Measurements from ENCODE around the gene RPH3AL. TPM values are rescaled to one million over a fixed set of nuclear protein-coding genes. Genes with fewer than 3 reads are reported as not detected.
A peak's percentile ranks its signal among the peaks of the same experiment; 100 is the strongest.

The RPH3AL gene
- total RNA-seq, 2 donors from 2014 or later, result 2.6 to 6.8 TPM

- DNase-seq (ENCODE audit: low spot score) (no peak), ATAC-seq (no peak)
- H3K9me3 Mint-ChIP-seq, result peaks cover 8% of the 10 kb centered on the region
- peaks cover 2 to 6% of the 10 kb centered on the region in 2 donors for H3K4me1 Mint-ChIP-seq (ENCODE audit: low read depth in 2 of 2)
- no peak overlapping the region for H3K27ac Mint-ChIP-seq
- H3K36me3 Mint-ChIP-seq, result peaks cover 7% of the 10 kb centered on the region
- H3K4me3 Mint-ChIP-seq, result no peak overlapping the region
- no peaks in the 10 kb centered on the region for H3K27me3 Mint-ChIP-seq
These were observed 8.5 kb downstream of the RPH3AL start for GRCh38 chr17:343875-344752.

GRCh38 chr17:343211-343610 lies 9.4 kb downstream of the RPH3AL start:
- Mint-ChIP-seq H3K36me3 (peaks cover 7% of the 10 kb centered on the region), H3K27me3 (no peaks in the 10 kb centered on the region), H3K4me3 (no peak overlapping the region), H3K9me3 (peaks cover 8% of the 10 kb centered on the region), H3K27ac (no peak overlapping the region), H3K4me1 (ENCODE audit: low read depth in 2 of 2) (peaks cover 2 to 6% of the 10 kb centered on the region in 2 donors)
- DNase-seq (ENCODE audit: low spot score) (no peak), ATAC-seq (no peak)

GRCh38 chr17:340074-340473 lies 12.5 kb downstream of the RPH3AL start:
- peaks cover 4 to 6% of the 10 kb centered on the region in 2 donors for H3K4me1 Mint-ChIP-seq (ENCODE audit: low read depth in 2 of 2)
- H3K27ac Mint-ChIP-seq, result no peak overlapping the region
- no peak for DNase-seq (ENCODE audit: low spot score)
- H3K9me3 Mint-ChIP-seq, result peaks cover 8% of the 10 kb centered on the region
- H3K4me3 Mint-ChIP-seq, result no peak overlapping the region
- peaks cover 7% of the 10 kb centered on the region for H3K36me3 Mint-ChIP-seq
- H3K27me3 Mint-ChIP-seq, result peaks cover 0 to 6% of the 10 kb centered on the region in 2 donors
- peak in 1 of 2 donors; percentile 41 for ATAC-seq

- DNase-seq (ENCODE audit: low spot score) (no peak), ATAC-seq (no peak)
- Mint-ChIP-seq H3K9me3 (peaks cover 6% of the 10 kb centered on the region), H3K4me1 (ENCODE audit: low read depth in 2 of 2) (peaks cover 4 to 6% of the 10 kb centered on the region in 2 donors), H3K4me3 (no peak overlapping the region), H3K36me3 (peaks cover 4% of the 10 kb centered on the region), H3K27me3 (peaks cover 0 to 9% of the 10 kb centered on the region in 2 donors), H3K27ac (no peak overlapping the region)
These were observed 13.2 kb downstream of the RPH3AL start for GRCh38 chr17:339193-340061.

GRCh38 chr17:338442-339192 lies 14.0 kb downstream of the RPH3AL start:
- Mint-ChIP-seq H3K36me3 (no peaks in the 10 kb centered on the region), H3K4me3 (no peak overlapping the region), H3K4me1 (ENCODE audit: low read depth in 2 of 2) (peaks cover 0 to 5% of the 10 kb centered on the region in 2 donors), H3K27ac (no peak overlapping the region), H3K27me3 (peaks cover 0 to 9% of the 10 kb centered on the region in 2 donors), H3K9me3 (no peaks in the 10 kb centered on the region)
- no peak for DNase-seq (ENCODE audit: low spot score)
- no peak for ATAC-seq

- Mint-ChIP-seq H3K4me3 (no peak overlapping the region), H3K27ac (no peak overlapping the region), H3K27me3 (peaks cover 0 to 9% of the 10 kb centered on the region in 2 donors), H3K9me3 (no peaks in the 10 kb centered on the region), H3K4me1 (ENCODE audit: low read depth in 2 of 2) (peaks cover 0 to 5% of the 10 kb centered on the region in 2 donors), H3K36me3 (no peaks in the 10 kb centered on the region)
- ATAC-seq, result no peak
- DNase-seq (ENCODE audit: low spot score), result no peak
These were observed 14.7 kb downstream of the RPH3AL start for GRCh38 chr17:337866-338265.

GRCh38 chr17:337453-337852 lies 15.2 kb downstream of the RPH3AL start:
- Mint-ChIP-seq H3K27ac (no peak overlapping the region), H3K4me3 (no peak overlapping the region), H3K9me3 (no peaks in the 10 kb centered on the region), H3K36me3 (no peaks in the 10 kb centered on the region), H3K27me3 (peaks cover 0 to 9% of the 10 kb centered on the region in 2 donors), H3K4me1 (ENCODE audit: low read depth in 2 of 2) (peaks cover 0 to 5% of the 10 kb centered on the region in 2 donors)
- DNase-seq (ENCODE audit: low spot score) (no peak), ATAC-seq (no peak)

GRCh38 chr17:337022-337420 lies 15.6 kb downstream of the RPH3AL start:
- no peak overlapping the region for H3K27ac Mint-ChIP-seq
- H3K4me3 Mint-ChIP-seq, result no peak overlapping the region
- no peaks in the 10 kb centered on the region for H3K36me3 Mint-ChIP-seq
- no peak for ATAC-seq
- peaks cover 0 to 9% of the 10 kb centered on the region in 2 donors for H3K27me3 Mint-ChIP-seq
- H3K9me3 Mint-ChIP-seq, result no peaks in the 10 kb centered on the region
- no peak for DNase-seq (ENCODE audit: low spot score)
- peaks cover 0 to 5% of the 10 kb centered on the region in 2 donors for H3K4me1 Mint-ChIP-seq (ENCODE audit: low read depth in 2 of 2)

- peaks cover 0 to 12% of the 10 kb centered on the region in 2 donors for H3K27me3 Mint-ChIP-seq
- no peak for ATAC-seq
- H3K27ac Mint-ChIP-seq, result no peak overlapping the region
- no peaks in the 10 kb centered on the region for H3K9me3 Mint-ChIP-seq
- H3K4me3 Mint-ChIP-seq, result no peak overlapping the region
- H3K4me1 Mint-ChIP-seq (ENCODE audit: low read depth in 2 of 2), result peaks cover 0 to 9% of the 10 kb centered on the region in 2 donors
- no peak for DNase-seq (ENCODE audit: low spot score)
- H3K36me3 Mint-ChIP-seq, result no peaks in the 10 kb centered on the region
These were observed 16.2 kb downstream of the RPH3AL start for GRCh38 chr17:336110-337021.

- DNase-seq (ENCODE audit: low spot score) (no peak), ATAC-seq (no peak)
- Mint-ChIP-seq H3K27me3 (peaks cover 0 to 16% of the 10 kb centered on the region in 2 donors), H3K27ac (no peak overlapping the region), H3K9me3 (no peaks in the 10 kb centered on the region), H3K4me1 (ENCODE audit: low read depth in 2 of 2) (peaks cover 0 to 13% of the 10 kb centered on the region in 2 donors), H3K36me3 (no peaks in the 10 kb centered on the region), H3K4me3 (no peak overlapping the region)
These were observed 16.9 kb downstream of the RPH3AL start for GRCh38 chr17:335691-336090.

- Mint-ChIP-seq H3K4me1 (ENCODE audit: low read depth in 2 of 2) (peaks cover 0 to 15% of the 10 kb centered on the region in 2 donors), H3K4me3 (no peak overlapping the region), H3K36me3 (no peaks in the 10 kb centered on the region), H3K27me3 (peaks cover 0 to 16% of the 10 kb centered on the region in 2 donors), H3K27ac (no peak overlapping the region), H3K9me3 (no peaks in the 10 kb centered on the region)
- DNase-seq (ENCODE audit: low spot score) (no peak), ATAC-seq (no peak)
These were observed 17.6 kb downstream of the RPH3AL start for GRCh38 chr17:334974-335481.

GRCh38 chr17:333626-334396 lies 18.8 kb downstream of the RPH3AL start:
- no peak overlapping the region for H3K27ac Mint-ChIP-seq
- peaks cover 0 to 16% of the 10 kb centered on the region in 2 donors for H3K27me3 Mint-ChIP-seq
- no peak for DNase-seq (ENCODE audit: low spot score)
- peaks cover 2 to 17% of the 10 kb centered on the region in 2 donors for H3K4me1 Mint-ChIP-seq (ENCODE audit: low read depth in 2 of 2)
- ATAC-seq, result no peak
- H3K36me3 Mint-ChIP-seq, result no peaks in the 10 kb centered on the region
- H3K9me3 Mint-ChIP-seq, result no peaks in the 10 kb centered on the region
- peak overlapping the region; percentile 22 for H3K4me3 Mint-ChIP-seq

Data from natural killer cell treated with Interleukin-12 subunit alpha and Interleukin-12 subunit beta and Interleukin-15 and Interleukin-18, amount 100 ng/mL, for 72 hours (primary cell).